Fibroblast of pulmonary artery (primary cell): Measurements from ENCODE around the gene PHLDA3.

ENCODE experiments used
- DNase-seq: peaks from one replicate; pipeline ENCODE4 v3.0.0-alpha.2; 2010; ENCODE audit warnings: low read depth
- H3K4me3 ChIP-seq: replicated peaks from 2 replicates; pipeline ENCODE4 v1.5.1; 2011; ENCODE audit warnings: low read depth, mild to moderate bottlenecking, control low read depth, low read length, moderate library complexity
- TF ChIP-seq, protein P1 (sequence below): IDR thresholded peaks from 2 replicates; pipeline ENCODE4 v1.5.1; 2011; ENCODE audit warnings: mild to moderate bottlenecking, control low read depth, low read length, inconsistent platforms; ENCODE audit errors: missing control alignments

Gene PHLDA3

DNA sequence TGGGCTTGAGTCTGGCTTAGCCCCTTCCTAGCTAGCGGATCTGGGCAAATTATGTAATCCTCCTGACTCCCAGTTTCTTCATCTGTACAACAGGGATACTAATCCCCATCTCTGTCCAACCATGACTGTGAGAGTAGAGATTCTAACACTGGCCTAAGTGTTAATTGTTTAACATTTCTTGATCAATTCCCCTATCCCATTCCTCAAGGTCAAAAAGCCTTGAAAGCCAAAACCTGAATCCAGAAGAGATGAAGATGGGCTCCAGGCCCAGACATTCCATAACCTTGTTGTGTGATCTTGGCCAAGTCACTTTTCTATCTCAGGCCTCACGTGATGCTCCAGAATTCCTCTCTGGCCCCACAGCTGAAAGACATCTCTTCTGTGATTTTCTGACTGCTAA is 18.8 kb upstream of the PHLDA3 start:
- no peak for DNase-seq
- TF ChIP-seq, protein P1, sequence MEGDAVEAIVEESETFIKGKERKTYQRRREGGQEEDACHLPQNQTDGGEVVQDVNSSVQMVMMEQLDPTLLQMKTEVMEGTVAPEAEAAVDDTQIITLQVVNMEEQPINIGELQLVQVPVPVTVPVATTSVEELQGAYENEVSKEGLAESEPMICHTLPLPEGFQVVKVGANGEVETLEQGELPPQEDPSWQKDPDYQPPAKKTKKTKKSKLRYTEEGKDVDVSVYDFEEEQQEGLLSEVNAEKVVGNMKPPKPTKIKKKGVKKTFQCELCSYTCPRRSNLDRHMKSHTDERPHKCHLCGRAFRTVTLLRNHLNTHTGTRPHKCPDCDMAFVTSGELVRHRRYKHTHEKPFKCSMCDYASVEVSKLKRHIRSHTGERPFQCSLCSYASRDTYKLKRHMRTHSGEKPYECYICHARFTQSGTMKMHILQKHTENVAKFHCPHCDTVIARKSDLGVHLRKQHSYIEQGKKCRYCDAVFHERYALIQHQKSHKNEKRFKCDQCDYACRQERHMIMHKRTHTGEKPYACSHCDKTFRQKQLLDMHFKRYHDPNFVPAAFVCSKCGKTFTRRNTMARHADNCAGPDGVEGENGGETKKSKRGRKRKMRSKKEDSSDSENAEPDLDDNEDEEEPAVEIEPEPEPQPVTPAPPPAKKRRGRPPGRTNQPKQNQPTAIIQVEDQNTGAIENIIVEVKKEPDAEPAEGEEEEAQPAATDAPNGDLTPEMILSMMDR, result no peak
- H3K4me3 ChIP-seq, result no peak overlapping the region

DNA sequence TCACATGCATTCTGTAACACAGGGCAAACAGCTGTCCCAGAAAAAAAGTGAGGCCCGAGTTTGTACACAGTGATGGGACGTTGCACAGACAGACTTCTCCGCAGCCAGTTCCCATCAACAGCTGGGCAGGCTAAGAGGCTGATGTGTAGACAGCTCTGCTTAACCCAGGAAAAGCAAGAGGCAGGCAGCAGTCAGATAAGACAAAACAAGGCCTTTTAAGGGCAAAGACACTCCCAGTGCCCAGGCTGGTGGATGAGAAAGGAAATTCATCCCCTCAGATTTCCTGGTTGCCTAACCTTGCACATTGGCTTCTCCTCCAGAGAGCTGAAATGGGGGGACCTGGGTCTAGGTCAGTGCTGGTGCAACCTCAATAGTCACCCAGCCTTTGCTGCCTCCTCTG is 17.2 kb upstream of the PHLDA3 start:
- no peak overlapping the region for H3K4me3 ChIP-seq
- peak; percentile 94 for DNase-seq
- TF ChIP-seq, protein P1, result no peak

GRCh38 chr1:201485184-201485774 is 16.3 kb upstream of the PHLDA3 start:
- no peak overlapping the region for H3K4me3 ChIP-seq
- TF ChIP-seq, protein P1, result no peak
- DNase-seq, result no peak

DNA sequence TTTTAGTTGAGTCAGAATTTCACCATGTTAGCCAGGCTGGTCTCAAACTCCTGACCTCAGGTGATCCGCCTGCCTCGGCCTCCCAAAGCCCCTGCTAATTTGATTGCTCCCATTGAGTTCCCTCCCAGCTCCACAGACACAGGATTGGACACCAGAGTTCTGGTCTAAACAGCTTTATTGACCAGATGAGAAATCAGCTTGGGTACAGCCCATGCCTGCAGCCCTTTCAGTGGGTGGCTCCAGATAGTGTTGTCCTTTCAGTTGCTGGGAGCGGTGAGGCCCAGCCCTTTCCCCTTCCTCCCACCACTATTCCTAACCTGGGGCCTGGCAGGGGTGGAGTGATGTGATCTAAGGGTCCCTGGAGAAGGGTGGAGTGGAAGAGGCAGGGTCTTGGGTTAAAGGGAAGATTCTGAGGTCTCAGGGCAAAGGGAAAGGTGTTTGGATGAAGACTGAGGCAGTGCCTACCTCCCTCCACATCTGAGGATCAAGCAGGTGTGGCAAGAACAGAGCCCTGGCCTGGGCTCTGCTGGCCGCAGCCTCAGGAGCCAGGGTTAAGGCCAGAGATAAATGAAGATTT is 14.5 kb upstream of the PHLDA3 start:
- H3K4me3 ChIP-seq, result no peak overlapping the region
- no peak for DNase-seq
- TF ChIP-seq, protein P1, result no peak

DNA sequence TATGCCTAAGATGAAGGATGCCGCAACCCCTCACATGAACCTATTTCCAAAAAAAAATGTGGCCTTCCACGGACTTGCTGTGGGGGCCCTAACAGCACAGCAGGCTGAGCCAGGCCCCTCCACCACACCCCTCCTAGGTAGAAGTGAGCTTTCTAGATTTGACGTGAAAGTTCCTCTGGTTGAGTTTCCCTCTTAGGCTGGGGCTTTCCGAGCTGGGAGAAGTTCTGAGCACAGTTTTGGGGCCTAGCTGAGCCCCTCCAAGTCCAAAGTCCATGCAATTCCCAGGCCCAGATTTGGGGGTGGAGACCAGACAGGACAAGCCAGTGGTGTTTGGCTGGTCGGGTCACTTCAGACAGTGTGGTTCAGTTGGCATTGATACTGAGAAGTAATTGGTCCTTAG is 13.8 kb upstream of the PHLDA3 start:
- no peak overlapping the region for H3K4me3 ChIP-seq
- DNase-seq, result no peak
- TF ChIP-seq, protein P1, result no peak

DNA sequence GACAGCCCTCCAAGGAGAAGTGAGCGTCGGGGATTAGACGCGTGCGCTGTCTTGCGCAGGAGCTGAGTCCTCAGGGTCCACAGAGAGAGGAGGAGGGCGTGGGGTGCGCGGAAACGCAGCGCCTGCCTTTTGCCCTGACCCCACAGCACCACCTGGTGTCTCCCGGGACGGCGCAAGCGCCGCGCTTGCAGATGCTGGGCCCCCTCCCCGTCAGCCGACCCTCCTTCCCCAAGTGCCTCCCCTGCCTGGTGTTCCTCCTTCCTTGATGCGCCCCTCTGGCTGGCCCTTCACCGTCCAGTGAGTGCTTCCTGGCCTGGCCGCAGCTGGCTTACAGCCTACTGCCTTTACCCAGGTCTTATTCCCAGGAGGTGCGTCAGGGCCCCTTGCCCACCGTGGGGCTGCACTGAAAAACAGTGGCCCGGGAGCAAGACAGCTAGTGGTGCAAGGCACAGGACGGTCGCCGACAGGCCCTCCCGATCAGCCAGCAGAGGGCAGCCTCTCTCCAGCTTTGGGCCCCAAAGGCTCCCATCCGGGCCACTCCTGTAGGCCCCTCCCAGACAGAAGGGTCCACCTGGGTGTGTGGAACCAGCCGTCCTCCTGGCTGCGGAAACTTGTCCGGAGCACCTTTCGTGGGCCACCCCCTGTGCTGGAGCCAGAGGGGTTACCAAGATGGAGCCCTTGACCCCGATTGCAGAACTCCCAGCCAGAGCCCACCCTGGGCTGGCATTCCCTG is 12.9 kb upstream of the PHLDA3 start:
- no peak overlapping the region for H3K4me3 ChIP-seq
- DNase-seq, result peak; percentile 83
- TF ChIP-seq, protein P1, result peak; percentile 82
